Urinary bladder (tissue), 4 donors: ENCODE data around the gene UBASH3A. TPM values are rescaled to one million over a fixed set of nuclear protein-coding genes. Genes with fewer than 3 reads are reported as not detected.

Experiments
- DNase-seq: peaks from one replicate; pipeline ENCODE4 v3.0.0-alpha.2; 2015; ENCODE audit errors: extremely low spot score
- H3K27ac ChIP-seq: one replicate; pipeline ENCODE4 v1.5.1; 2013; ENCODE audit warnings: low read depth, mild to moderate bottlenecking, moderate library complexity
- H3K36me3 ChIP-seq: one replicate; pipeline ENCODE4 v1.6.1; 2013; ENCODE audit warnings: mild to moderate bottlenecking, moderate library complexity; ENCODE audit not compliant: insufficient read depth
- H3K4me1 ChIP-seq: one replicate; pipeline ENCODE4 v1.6.1; 2013; ENCODE audit warnings: mild to moderate bottlenecking, moderate library complexity; ENCODE audit not compliant: insufficient read depth
- H3K4me3 ChIP-seq: one replicate; pipeline ENCODE4 v1.5.1; 2013; ENCODE audit warnings: low read depth, low read length
- WGBS: extraction: QIAGEN DNeasy Blood & Tissue Kit; methylation state at CpG from one replicate; pipeline ENCODE4 v1.1.7; 2013; 5-methylcytosine and 5-hydroxymethylcytosine counted together
- polyA plus RNA-seq: library from polyadenylated mRNA; stranded (reverse); fragments of 200-250 nt; gene quantifications from one replicate; pipeline ENCODE4 v1.2.3, GENCODE V29; 2013
- total RNA-seq: library from RNA; depleted of rRNA; stranded (reverse); fragments of >200 nt; gene quantifications from one replicate; pipeline ENCODE4 v1.2.3, GENCODE V29; 2014
- donor health status: healthy with polysubstance abuse.
- donor health status: healthy.

The UBASH3A gene
- total and polyA plus RNA-seq, 2 donors: 0.27 to 0.32 TPM

DNA sequence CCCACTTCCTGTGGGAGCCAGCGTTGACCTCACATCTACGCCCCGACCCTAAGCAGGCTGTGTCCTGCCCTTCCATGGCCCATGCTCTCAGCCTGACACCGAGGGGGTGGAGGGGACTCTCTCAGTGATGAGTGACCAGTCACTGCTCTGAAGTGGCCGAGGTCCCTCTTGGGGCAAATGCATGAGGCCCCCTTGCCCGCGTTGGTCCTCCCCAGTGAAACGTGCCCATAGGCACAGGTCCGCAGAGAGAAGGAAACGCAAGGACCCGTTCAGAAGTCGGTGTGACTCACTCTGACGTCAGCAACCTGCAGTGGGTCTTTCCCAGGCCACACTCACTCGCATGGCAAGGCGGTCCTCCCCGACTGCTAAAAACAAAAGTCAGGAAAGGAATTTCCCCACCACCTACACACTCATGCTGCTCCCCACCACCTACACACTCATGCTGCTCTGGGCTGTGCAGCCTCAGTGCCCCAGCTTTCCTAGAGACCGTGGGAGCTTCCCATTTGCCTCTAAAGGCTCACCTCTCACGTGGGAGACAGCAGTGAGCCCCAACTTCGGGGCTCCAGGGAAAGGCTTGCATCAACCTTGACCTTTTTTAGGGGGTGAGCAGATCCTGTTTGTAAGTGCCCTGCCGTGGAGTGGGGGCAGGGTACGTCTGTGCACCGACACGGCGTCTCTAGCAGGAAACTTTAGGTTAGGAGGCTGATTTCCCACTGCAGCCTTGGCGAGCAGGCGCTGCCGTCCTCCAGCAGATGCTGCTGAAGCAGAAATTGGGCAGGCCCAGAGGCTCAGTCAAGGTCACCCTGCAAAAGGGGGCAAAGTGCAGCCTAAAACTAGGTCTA lies 11.4 kb downstream of the UBASH3A start:
- 57% methylated on average over 27 of the region's 27 CpGs for WGBS

DNA sequence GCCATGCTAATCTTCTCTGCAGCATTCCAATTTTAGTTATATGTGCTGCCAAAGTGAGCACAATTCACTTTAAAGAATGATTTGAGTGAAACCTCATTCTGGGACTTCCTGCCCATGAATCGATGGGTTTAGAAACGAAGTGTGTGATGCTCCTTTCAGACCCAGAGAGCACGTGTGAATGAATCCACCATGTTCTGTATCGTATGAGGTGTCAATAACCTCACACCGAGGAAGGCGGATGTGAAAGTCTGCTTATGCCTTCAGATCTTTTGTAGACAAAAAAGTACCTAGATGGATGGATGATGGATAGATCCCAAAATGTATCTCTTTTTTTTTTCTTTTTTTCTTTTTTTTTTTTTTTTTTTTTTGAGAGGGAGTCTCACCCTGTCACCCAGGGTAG lies 13.8 kb downstream of the UBASH3A start:
- DNase-seq: no peak
- WGBS: 80% methylated on average over 6 of the region's 6 CpGs
- H3K4me3 ChIP-seq: no peak overlapping the region
- no peaks in the 10 kb centered on the region for H3K4me1 ChIP-seq
- no peaks in the 10 kb centered on the region for H3K36me3 ChIP-seq
- H3K27ac ChIP-seq: no peak overlapping the region

More for the DNA sequence above, 11.4 kb downstream of the UBASH3A start:
- no peak overlapping the region for H3K27ac ChIP-seq
- no peaks in the 10 kb centered on the region for H3K4me1 ChIP-seq
- no peak for DNase-seq
- no peaks in the 10 kb centered on the region for H3K36me3 ChIP-seq
- no peak overlapping the region for H3K4me3 ChIP-seq

- Histone ChIP-seq H3K4me3 (no peak overlapping the region), H3K4me1 (no peaks in the 10 kb centered on the region), H3K36me3 (no peaks in the 10 kb centered on the region), H3K27ac (no peak overlapping the region)
- DNase-seq: no peak
- WGBS: 46% methylated on average over 4 of the region's 4 CpGs
Measured at GRCh38 chr21:42418886-42419285, 15.2 kb downstream of the UBASH3A start.

GRCh38 chr21:42419845-42420244 lies 16.1 kb downstream of the UBASH3A start:
- H3K4me3 ChIP-seq: no peak overlapping the region
- H3K36me3 ChIP-seq: no peaks in the 10 kb centered on the region
- peaks cover 2% of the 10 kb centered on the region for H3K4me1 ChIP-seq
- no peak for DNase-seq
- H3K27ac ChIP-seq: no peak overlapping the region
- 91% methylated on average over 6 of the region's 6 CpGs for WGBS

DNA sequence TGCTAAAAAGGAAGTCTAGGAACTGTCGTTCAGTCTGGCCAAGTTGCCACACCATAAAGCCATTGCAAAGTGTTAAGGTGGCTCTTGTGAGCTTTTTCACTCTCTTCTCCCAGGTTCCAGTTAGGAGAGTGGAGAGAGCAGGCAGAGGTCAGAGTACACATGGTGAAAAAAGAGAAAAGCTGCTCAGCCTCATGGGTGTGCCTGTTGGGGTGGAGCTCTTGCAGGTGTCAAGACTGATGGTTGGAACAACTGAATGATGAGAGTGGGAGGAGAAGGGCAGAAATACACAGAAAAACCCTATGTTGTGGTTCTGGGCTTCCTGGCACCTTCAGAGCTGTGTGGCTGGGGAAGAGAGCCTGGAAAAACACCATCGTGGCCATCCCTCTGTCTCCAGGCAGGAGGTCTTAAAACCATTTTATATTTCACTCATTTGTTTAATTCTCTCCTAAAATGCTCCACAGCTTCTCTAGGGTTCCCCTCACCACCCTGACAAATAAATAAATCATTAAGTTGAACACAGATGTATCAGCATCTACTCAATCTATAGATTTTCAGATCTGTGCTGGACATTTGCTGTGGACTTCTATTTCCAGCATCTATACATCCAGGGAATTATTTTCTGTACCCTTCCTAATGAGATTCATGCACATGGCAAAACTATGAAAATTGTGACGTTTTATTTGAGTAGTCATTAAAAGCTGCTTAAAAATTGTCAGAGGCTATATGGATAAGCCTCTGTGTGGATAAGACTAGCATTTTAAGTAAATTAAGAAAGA lies 17.5 kb downstream of the UBASH3A start:
- peaks cover 2% of the 10 kb centered on the region for H3K4me1 ChIP-seq
- DNase-seq: no peak
- no peak overlapping the region for H3K27ac ChIP-seq
- H3K4me3 ChIP-seq: no peak overlapping the region
- 70% methylated on average over 3 of the region's 3 CpGs for WGBS
- no peaks in the 10 kb centered on the region for H3K36me3 ChIP-seq

DNA sequence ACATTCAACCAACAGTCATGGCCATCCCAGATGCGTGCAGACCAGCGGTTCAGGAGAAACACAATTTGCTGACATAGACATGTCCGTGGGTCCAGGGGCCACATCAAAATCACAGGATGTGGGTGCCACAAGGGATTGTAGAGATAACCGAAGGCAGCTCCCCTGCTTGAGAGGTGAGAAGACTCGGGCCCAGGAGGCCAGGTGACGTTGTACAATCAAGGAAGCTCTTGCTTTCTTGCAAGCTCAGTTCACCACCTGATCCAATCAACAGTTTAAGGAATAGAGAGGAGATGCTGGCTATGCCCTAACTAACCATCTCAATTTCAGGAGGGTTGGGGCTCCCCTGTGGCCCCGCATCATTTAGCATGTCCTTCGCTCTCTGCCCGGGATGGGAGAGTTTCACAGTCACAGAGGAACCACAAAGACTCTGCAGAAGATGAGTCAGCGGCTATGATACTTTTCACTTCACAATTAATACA lies 19.5 kb downstream of the UBASH3A start:
- peaks cover 2% of the 10 kb centered on the region for H3K4me1 ChIP-seq
- WGBS: 79% methylated on average over 10 of the region's 10 CpGs
- no peaks in the 10 kb centered on the region for H3K36me3 ChIP-seq
- no peak overlapping the region for H3K4me3 ChIP-seq
- H3K27ac ChIP-seq: no peak overlapping the region
- DNase-seq: no peak

DNA sequence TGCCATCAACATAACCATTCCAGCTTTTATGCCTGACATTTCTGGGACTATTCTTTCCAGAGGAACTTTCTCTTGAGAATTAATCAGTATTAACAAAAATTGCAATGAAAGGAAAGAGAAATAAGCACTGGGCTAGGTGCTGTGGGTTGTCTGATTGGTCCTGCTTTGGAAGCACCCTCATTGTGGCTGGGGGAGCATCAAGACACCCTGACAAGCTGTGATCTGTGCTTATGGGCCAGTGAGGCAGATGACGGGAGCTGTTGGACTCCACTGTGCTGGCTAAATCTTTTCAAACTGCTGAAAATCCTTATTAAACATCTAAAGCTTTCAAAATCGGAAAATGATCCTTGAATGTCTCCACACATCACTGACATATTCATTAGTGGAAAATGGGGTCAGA lies 20.0 kb downstream of the UBASH3A start:
- H3K27ac ChIP-seq: no peak overlapping the region
- no peak overlapping the region for H3K4me3 ChIP-seq
- 75% methylated on average over 2 of the region's 2 CpGs for WGBS
- no peak for DNase-seq
- H3K36me3 ChIP-seq: no peaks in the 10 kb centered on the region
- H3K4me1 ChIP-seq: peaks cover 2% of the 10 kb centered on the region

- 51% methylated on average over 12 of the region's 12 CpGs for WGBS
- no peak for DNase-seq
- no peaks in the 10 kb centered on the region for H3K36me3 ChIP-seq
- peaks cover 2% of the 10 kb centered on the region for H3K4me1 ChIP-seq
- no peak overlapping the region for H3K27ac ChIP-seq
- no peak overlapping the region for H3K4me3 ChIP-seq
Measured at GRCh38 chr21:42424914-42425541, 21.3 kb downstream of the UBASH3A start.

GRCh38 chr21:42425591-42425990 lies 21.9 kb downstream of the UBASH3A start:
- Histone ChIP-seq H3K36me3 (no peaks in the 10 kb centered on the region), H3K4me3 (no peak overlapping the region), H3K27ac (no peak overlapping the region), H3K4me1 (peaks cover 2% of the 10 kb centered on the region)
- WGBS: 68% methylated on average over 4 of the region's 4 CpGs
- DNase-seq: no peak

DNA sequence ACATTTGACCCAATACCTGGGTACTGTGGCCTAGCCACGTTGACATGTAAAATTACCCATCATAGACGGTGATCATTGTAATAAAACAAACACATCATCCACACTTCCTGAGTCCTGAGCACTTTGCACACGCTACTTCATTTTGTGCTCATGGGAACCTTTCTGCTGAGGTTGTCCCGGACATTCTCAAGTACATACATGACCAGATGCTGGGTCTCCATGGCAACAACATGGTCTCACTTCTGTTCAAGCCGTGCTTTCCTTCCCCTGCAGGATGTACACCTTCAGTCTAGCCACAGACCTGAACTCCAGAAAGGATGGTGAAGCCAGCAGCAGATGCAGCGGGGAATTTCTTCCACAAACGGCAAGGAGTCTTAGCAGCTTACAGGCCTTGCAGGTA lies 22.7 kb downstream of the UBASH3A start:
- WGBS: 71% methylated on average over 7 of the region's 7 CpGs
- Histone ChIP-seq H3K4me3 (no peak overlapping the region), H3K36me3 (no peaks in the 10 kb centered on the region), H3K27ac (no peak overlapping the region), H3K4me1 (peaks cover 2% of the 10 kb centered on the region)
- no peak for DNase-seq

DNA sequence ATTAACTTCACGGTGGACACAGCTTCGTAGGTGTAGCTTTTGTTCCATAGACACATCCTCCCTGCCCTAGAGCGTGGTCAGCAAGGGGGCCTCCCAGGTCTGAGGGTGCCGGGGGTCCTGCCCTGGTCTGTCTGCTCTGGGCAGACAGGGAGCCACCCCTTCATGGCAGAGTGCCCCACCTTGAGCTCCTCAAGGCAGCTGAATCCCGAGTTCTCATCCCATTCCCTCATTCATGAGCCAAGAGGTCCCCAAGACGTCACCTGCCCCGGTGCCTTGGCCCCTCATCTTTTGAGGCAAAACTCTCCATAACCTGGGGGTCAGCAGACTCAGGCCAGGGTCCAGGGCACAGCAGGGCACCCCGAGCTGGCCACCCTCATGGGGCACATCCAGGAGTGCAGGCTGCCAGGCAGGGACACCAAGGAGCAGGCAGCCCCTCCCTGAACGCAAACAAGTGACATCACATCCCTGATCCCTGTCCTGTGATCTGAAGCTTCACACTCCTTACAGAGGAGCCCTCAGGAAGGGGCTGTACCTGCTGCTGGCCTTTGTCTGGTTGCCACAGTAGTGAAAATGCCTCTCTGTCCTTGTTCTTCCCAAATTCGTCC lies 23.3 kb downstream of the UBASH3A start:
- WGBS: 83% methylated on average over 10 of the region's 10 CpGs
- no peak overlapping the region for H3K27ac ChIP-seq
- no peak for DNase-seq
- no peak overlapping the region for H3K4me3 ChIP-seq
- no peaks in the 10 kb centered on the region for H3K36me3 ChIP-seq
- peaks cover 2% of the 10 kb centered on the region for H3K4me1 ChIP-seq

GRCh38 chr21:42427809-42428419 lies 24.2 kb downstream of the UBASH3A start:
- Histone ChIP-seq H3K4me3 (no peak overlapping the region), H3K36me3 (no peaks in the 10 kb centered on the region), H3K4me1 (peaks cover 2% of the 10 kb centered on the region), H3K27ac (no peak overlapping the region)
- DNase-seq: no peak
- WGBS: 73% methylated on average over 10 of the region's 10 CpGs

DNA sequence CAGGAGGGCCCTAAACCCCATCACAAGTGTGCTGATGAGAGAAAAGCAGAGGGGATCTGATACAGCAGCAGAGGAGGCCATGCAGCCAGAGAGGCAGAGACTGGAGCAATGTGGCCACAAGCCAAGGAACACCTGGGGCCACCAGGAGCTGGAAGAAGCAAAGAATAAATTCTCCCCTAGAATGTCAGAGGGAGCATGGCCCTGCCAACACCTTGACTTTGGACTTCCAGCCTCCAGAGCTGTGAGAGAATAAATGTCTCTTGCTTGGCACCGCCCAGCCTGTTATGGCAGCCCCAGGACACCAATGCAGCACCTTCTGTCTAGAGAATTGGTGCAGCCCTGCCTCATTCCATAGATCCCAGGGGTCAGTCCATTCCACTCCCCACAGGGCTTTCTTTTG lies 25.3 kb downstream of the UBASH3A start:
- no peak for DNase-seq
- no peak overlapping the region for H3K4me3 ChIP-seq
- H3K27ac ChIP-seq: no peak overlapping the region
- no peaks in the 10 kb centered on the region for H3K36me3 ChIP-seq
- H3K4me1 ChIP-seq: peaks cover 1% of the 10 kb centered on the region
- 98% methylated on average over 1 of the region's 1 CpG for WGBS
